ENCODE measurements around the gene ZNF32. TPM values are rescaled to one million over a fixed set of nuclear protein-coding genes. Genes with fewer than 3 reads are reported as not detected.

ZNF32 gene
- total and polyA plus RNA-seq, 2 of the 8 experiments (the other 6 are each of a cell fraction or from before 2014, with no cell fraction given) = 17.2 to 22.5 TPM

DNA sequence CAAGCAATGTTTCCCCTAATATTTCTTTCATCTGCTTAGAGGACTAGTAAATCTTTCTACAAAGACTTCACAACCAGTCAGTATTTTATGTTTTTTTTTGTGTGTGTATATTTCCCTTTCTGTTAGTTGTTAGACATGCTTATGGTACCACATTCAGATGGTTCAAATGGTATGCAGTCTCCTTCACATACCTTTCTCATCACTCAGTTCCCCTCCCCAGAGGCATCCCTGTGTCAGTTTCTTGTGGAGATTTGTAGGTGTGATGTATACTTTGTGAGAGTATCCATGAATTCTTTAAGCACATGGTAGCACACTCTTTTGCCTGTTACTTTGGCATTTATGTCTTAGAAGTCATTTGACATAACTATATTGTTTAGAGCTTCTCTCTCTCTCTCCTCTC is 38.0 kb downstream of the ZNF32 start:
- H3K27me3 ChIP-seq (replicated peaks in 1 of 4; ENCODE audit: control insufficient read depth in 3 of 4, extremely low read depth in 1 of 4, insufficient read depth in 3 of 4, low read length in 3 of 4) = peaks cover 0 to 5% (median 2%) of the 10 kb centered on the region in 4 experiments; a peak in 2 of 7 replicates
- no peak overlapping the region for H2BK20ac ChIP-seq (ENCODE audit: low read length)
- no peaks in the 10 kb centered on the region for H4K20me1 ChIP-seq (replicated peaks in 1 of 2; ENCODE audit: control insufficient read depth in 1 of 2, insufficient read depth in 2 of 2, low read length in 2 of 2)
- no peak for DNase-seq (ENCODE audit: low read depth in 1 of 2, low spot score in 2 of 2)
- no peak overlapping the region for H4K5ac ChIP-seq (ENCODE audit: insufficient read length, low read depth, low read length)
- H3K23ac ChIP-seq (ENCODE audit: insufficient read length) = no peak overlapping the region
- no peak overlapping the region for H2AK5ac ChIP-seq (ENCODE audit: low read depth, low read length)
- H3K36me3 ChIP-seq (ENCODE audit: control insufficient read depth in 2 of 4, insufficient read depth in 4 of 4, low read length in 3 of 4) = peaks cover 0 to 19% (median 4%) of the 10 kb centered on the region in 4 experiments; a peak in 4 of 8 replicates
- no peak overlapping the region for H4K8ac ChIP-seq (ENCODE audit: extremely low read depth, insufficient read depth, low read length)
- H3K18ac ChIP-seq (ENCODE audit: extremely low read depth, low read length) = no peak overlapping the region
- H3K4me2 ChIP-seq (ENCODE audit: insufficient read depth in 1 of 2, low read depth in 2 of 2, low read length in 2 of 2) = no peak overlapping the region
- no peak overlapping the region for H3K9ac ChIP-seq (replicated peaks in 1 of 4; ENCODE audit: extremely low read depth in 1 of 4, low read depth in 3 of 4, low read length in 3 of 4)
- H2BK12ac ChIP-seq (ENCODE audit: low read depth, low read length) = no peak overlapping the region
- no peak overlapping the region for H3K4me3 ChIP-seq (ENCODE audit: extremely low read depth in 1 of 4, insufficient read depth in 2 of 4, low read depth in 3 of 4, low read length in 4 of 4)
- H3K56ac ChIP-seq (replicated peaks; ENCODE audit: insufficient read length, low read depth, low read length) = no peak overlapping the region
- no peak overlapping the region for H4K91ac ChIP-seq (replicated peaks; ENCODE audit: insufficient read length, low read length)
- H3K14ac ChIP-seq (ENCODE audit: insufficient read length) = no peak overlapping the region
- H2BK120ac ChIP-seq (replicated peaks; ENCODE audit: low read depth, low read length) = no peak overlapping the region
- peaks cover 0 to 2% (median 0%) of the 10 kb centered on the region in 4 experiments; a peak in 1 of 7 replicates for H3K4me1 ChIP-seq (replicated peaks in 1 of 4; ENCODE audit: control insufficient read depth in 3 of 4, insufficient read depth in 4 of 4, low read length in 3 of 4)
- no peak overlapping the region for H2BK5ac ChIP-seq (ENCODE audit: low read depth, low read length)
- H3K79me2 ChIP-seq (ENCODE audit: control insufficient read depth in 1 of 2, insufficient read depth in 2 of 2, low read length in 2 of 2) = no peaks in the 10 kb centered on the region
- POLR2A ChIA-PET (ENCODE audit: partially characterized antibody) = no interaction called here
- no peaks in the 10 kb centered on the region; the same call in 1 of the 2 replicates for H3K23me2 ChIP-seq (ENCODE audit: low read depth, low read length)
- H3K9me3 ChIP-seq (ENCODE audit: insufficient read depth in 2 of 2, low read depth in 1 of 2, low read length in 1 of 2) = peaks cover 4 to 14% of the 10 kb centered on the region in 2 experiments; a peak in 3 of 4 replicates
- H3K79me1 ChIP-seq (ENCODE audit: low read depth, low read length) = no peaks in the 10 kb centered on the region
- CTCF ChIA-PET (ENCODE audit: partially characterized antibody) = no interaction called here
- no peak for FAIRE-seq
- H2BK15ac ChIP-seq (ENCODE audit: low read length) = no peak overlapping the region
- H3K27ac ChIP-seq (ENCODE audit: low read depth, low read length) = no peak overlapping the region
- H2AFZ ChIP-seq (ENCODE audit: low read length) = no peak overlapping the region
- H3K4ac ChIP-seq (replicated peaks; ENCODE audit: insufficient read length, low read depth, low read length) = no peak overlapping the region
- TF ChIP-seq JUND (IDR thresholded peaks at IDR 0.05; ENCODE audit: low read length) (no peak), POLR2AphosphoS5 (IDR thresholded peaks at IDR 0.05; ENCODE audit: low read depth, low read length) (no peak), FOSL1 (IDR thresholded peaks at IDR 0.05; ENCODE audit: insufficient read depth, low read depth, low read length) (no peak)
